Osteocyte (in vitro differentiated cells): ENCODE data around the gene FALEC. TPM values are rescaled to one million over a fixed set of nuclear protein-coding genes. Genes with fewer than 3 reads are reported as not detected.

Source experiments
- DNase-seq: peaks from one replicate; pipeline ENCODE4 v3.0.0; 2021; ENCODE audit warnings: mixed read lengths; ENCODE audit not compliant: unreplicated experiment; ENCODE audit errors: extremely low spot score
- H3K27ac Mint-ChIP-seq: one replicate; pipeline ENCODE4 v1.8.0; 2021; ENCODE audit warnings: mild to moderate bottlenecking, mixed read lengths; ENCODE audit not compliant: unreplicated experiment
- H3K27me3 Mint-ChIP-seq: one replicate; pipeline ENCODE4 v1.8.0; 2021; ENCODE audit warnings: mixed read lengths; ENCODE audit not compliant: unreplicated experiment
- H3K36me3 Mint-ChIP-seq: one replicate; pipeline ENCODE4 v1.8.0; 2021; ENCODE audit warnings: mixed read lengths; ENCODE audit not compliant: unreplicated experiment
- H3K4me1 Mint-ChIP-seq: one replicate; pipeline ENCODE4 v1.8.0; 2021; ENCODE audit warnings: mixed read lengths; ENCODE audit not compliant: unreplicated experiment
- H3K4me3 Mint-ChIP-seq: one replicate; pipeline ENCODE4 v1.8.0; 2021; ENCODE audit warnings: mild to moderate bottlenecking, moderate library complexity, mixed read lengths; ENCODE audit not compliant: unreplicated experiment
- H3K9me3 Mint-ChIP-seq: one replicate; pipeline ENCODE4 v1.8.0; 2021; ENCODE audit warnings: mixed read lengths; ENCODE audit not compliant: unreplicated experiment
- CTCF ChIP-seq: fragments of 200-600 bp; sonication (generic); IDR thresholded peaks from 2 replicates; pipeline ENCODE4 v1.5.0; 2021; ENCODE audit warnings: antibody characterized with exemption, mild to moderate bottlenecking, moderate library complexity
- total RNA-seq: library from RNA; stranded (reverse); gene quantifications from 2 replicates; pipeline ENCODE4 v1.2.1, GENCODE V29; 2021

Gene FALEC
- total RNA-seq, 1 donor from 2014 or later = not detected

- peak; percentile 98 for DNase-seq
- TF ChIP-seq CTCF = peak; percentile 4
- peak overlapping the region; percentile 91 for H3K4me3 Mint-ChIP-seq
- peak overlapping the region; percentile 100 for H3K27ac Mint-ChIP-seq
- H3K9me3 Mint-ChIP-seq = no peaks in the 10 kb centered on the region
- peaks cover 62% of the 10 kb centered on the region for H3K4me1 Mint-ChIP-seq
- H3K27me3 Mint-ChIP-seq = no peaks in the 10 kb centered on the region
- H3K36me3 Mint-ChIP-seq = no peaks in the 10 kb centered on the region
Observed at GRCh38 chr1:150561254-150561973, 45.9 kb downstream of the FALEC start.

- peak overlapping the region; percentile 91 for H3K4me3 Mint-ChIP-seq
- peak overlapping the region; percentile 100 for H3K27ac Mint-ChIP-seq
- no peaks in the 10 kb centered on the region for H3K27me3 Mint-ChIP-seq
- no peak for TF ChIP-seq CTCF
- no peaks in the 10 kb centered on the region for H3K9me3 Mint-ChIP-seq
- peak; percentile 96 for DNase-seq
- H3K36me3 Mint-ChIP-seq = no peaks in the 10 kb centered on the region
- H3K4me1 Mint-ChIP-seq = peaks cover 67% of the 10 kb centered on the region
Observed at GRCh38 chr1:150561974-150562445, 46.5 kb downstream of the FALEC start.

- Mint-ChIP-seq H3K27me3 (no peaks in the 10 kb centered on the region), H3K36me3 (no peaks in the 10 kb centered on the region), H3K27ac (peak overlapping the region; percentile 100), H3K4me1 (peaks cover 74% of the 10 kb centered on the region), H3K9me3 (no peaks in the 10 kb centered on the region), H3K4me3 (peak overlapping the region; percentile 91)
- TF ChIP-seq CTCF = no peak
- DNase-seq = no peak
Observed at GRCh38 chr1:150562446-150563339, 47.1 kb downstream of the FALEC start.

GRCh38 chr1:150563340-150564038 lies 47.9 kb downstream of the FALEC start:
- Mint-ChIP-seq H3K36me3 (no peaks in the 10 kb centered on the region), H3K4me1 (peaks cover 82% of the 10 kb centered on the region), H3K27ac (peak overlapping the region; percentile 100), H3K9me3 (no peaks in the 10 kb centered on the region), H3K27me3 (no peaks in the 10 kb centered on the region), H3K4me3 (peak overlapping the region; percentile 91)
- no peak for DNase-seq
- TF ChIP-seq CTCF = no peak
